ENCODE data around the gene MRPS12.
A peak's percentile ranks its signal among the peaks of the same experiment; 100 is the strongest.

MRPS12 gene

DNA sequence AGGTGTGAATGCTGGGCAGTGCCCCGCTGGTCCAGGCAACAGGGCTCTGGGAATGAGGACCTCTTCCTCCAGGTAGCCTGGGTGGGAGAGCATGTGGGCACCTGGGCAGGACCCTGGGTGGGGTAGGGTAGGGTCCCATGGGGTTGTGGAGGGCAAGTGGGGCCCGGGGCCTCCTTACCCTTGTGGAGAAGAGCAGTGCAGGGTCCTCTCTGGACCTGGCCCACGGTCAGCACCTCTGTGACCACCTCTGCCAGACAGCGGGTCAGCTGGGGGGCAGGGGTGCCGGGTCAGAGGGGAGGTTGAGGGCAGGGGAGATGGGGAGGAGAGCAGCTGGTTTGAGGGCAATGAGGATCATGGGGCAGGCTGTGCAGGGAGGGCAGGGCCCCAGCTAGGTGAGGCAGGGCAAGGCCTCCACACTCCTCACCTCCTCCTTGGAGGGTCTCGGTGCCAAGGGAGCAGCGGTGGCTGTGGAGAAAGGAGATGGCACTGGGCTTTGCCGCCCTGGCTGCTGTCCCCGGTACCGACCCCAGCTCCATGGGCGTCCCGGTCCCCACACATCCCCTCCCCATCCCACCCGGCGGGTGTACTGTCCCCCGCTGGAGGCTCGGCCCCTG lies 19.2 kb upstream of the MRPS12 start:
- DNase-seq (ENCODE audit: low spot score), result no peak

DNA sequence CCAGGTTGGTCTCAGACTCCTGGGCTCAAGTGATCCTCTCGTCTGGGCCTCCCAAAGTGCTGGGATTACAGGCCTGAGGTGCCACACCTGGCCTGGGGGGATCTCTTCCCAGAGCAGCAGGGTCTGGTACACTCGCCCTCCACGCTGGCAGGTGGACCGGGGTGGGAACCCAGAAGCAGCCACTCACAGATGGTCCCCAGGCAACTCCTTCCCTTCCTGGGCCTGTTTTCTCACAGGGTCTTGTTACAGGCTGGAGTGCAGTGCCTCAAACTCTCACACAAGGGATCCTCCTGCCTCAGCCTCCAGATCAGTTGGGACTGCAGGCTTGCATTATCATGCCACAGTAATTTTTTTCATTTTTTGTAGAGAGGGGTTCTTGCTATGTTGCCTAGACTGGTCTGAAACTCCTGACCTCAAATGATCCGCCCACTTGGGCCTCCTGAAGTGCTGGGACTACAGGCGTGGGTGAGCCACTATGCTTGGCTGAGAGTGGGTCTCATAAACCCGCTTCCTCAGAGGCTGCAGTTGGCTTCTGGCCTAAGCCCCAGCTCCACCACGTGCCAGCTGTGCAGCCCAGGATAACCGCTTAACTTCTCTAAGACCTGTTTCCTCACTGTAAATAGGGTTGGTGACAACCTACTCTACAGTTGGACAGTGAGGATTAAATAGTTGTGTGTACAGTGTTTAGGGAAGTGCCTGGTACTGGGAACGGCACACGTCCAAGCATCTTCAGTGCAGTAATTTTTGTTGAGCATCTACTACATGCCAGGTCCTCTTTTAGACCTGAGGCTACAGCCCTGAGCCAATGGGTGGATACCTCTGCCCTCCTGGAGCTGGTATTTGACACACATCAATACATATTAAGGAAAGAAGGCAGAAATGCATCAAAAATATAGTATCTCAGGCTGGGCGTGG lies 17.9 kb upstream of the MRPS12 start:
- DNase-seq (ENCODE audit: low spot score), result no peak

DNA sequence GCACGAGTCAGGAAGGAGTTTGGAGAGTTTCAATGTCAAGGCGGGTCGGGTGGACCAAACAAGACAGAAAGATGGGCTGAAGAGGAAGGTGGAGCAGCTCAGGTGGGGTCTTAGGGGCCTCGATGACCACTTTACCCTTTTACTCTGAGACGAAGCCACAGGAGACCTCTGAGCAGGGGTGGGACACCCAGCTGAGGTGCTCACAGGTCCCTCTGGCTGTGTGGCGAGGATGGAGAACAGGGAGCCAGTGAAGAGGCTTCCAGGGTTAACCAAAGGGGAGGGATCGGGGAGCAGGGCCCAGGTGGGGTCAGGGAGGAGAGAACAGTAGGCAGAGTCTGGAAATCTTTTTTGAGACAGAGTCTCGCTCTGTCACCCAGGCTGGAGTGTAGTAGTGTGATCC lies 16.8 kb upstream of the MRPS12 start:
- no peak for DNase-seq (ENCODE audit: low spot score)

DNA sequence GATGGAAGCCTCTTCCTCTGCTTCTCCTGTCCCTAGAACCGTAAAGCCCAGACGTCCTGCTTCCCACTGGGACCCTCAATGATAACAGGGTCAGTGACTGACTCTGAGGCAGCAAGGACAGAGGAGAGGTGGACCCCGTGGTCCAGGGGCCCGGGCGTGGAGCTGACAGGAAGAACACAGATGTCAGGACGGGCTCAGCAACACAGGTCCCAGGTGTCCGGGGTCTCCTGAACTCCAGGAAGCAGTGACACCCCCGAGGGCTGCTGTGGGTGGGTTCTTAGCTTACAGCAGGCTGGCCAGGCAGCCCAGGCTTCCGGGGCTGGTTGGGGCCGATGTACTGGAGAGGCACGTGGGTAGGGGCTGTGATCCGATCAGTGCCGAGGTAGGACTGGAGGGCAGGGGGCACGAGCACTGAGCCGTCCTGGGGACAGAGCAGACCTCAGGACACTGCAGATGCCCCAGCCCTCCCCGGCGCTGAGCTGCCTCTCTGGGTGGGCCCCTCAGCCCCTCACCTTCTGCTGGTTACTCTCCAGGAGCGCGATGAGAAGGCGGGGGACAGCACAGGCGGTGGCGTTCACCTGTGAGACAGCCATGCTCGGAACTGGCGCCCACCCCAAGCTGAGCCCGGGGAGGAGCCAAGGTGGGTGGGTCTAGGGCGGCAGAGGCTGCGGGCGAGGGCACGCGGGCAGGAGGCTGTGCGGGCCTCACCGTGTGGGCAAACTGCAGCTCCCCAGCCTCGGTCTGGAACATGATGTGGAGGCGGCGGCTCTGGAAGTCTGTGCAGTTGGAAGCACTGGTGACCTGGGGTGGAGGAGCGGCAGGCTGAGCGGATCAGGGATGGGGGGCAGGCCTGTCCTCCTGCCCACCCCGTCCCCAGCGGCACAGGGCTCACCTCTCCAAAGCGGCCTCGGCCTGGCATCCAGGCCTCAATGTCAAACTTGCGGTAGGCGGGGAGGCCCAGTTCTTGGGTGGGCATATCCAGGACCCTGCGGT lies 15.1 kb upstream of the MRPS12 start:
- no peak for DNase-seq (ENCODE audit: low spot score)

DNA sequence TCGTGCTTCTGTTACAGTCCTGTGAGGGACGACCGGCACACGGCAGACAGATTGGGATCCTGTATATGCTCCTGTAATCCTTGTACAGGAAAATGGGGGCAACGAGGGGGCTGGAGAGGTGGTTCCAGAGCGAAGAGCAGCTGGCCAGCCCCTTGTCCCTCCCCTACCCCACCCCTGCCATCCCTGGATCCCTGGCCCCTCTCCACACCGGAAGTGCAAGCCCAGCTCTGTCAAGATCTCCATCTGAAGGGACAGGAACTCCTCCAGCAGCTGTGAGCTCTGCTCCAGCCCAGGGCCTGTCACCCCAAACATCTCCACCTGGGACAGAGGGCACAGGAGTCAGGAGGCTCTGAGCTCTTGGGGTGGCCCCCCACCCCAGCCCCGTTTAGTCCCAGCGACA lies 13.2 kb upstream of the MRPS12 start:
- DNase-seq (ENCODE audit: low spot score), result no peak

DNA sequence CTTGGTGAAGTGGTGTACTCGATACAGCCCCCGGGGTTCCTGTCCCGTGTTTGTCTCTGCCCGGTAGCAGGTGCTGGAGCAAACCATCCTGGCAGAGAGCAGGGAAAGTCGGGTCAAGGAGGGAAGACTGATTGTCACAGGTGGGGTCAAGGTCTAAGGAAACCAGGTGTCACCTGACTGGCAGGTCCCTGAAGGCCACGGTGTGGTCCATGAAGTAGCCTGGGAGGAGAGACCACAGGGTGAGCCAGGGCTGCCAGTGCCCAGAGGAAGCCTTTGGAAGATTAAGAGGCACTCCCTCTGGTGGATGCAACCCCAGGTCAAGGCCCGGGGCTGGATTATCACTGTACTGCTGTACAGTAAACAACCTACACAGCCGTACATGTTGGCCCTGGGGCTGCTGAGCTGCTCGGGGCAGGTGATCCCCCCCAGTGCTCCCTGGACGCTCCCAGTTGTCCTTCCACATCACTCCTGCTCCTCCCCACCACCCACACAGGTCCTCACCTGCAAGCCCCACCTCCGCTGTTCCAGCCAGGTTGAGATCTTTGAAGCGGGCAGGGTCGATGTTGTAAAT lies 12.7 kb upstream of the MRPS12 start:
- no peak for DNase-seq (ENCODE audit: low spot score)

DNA sequence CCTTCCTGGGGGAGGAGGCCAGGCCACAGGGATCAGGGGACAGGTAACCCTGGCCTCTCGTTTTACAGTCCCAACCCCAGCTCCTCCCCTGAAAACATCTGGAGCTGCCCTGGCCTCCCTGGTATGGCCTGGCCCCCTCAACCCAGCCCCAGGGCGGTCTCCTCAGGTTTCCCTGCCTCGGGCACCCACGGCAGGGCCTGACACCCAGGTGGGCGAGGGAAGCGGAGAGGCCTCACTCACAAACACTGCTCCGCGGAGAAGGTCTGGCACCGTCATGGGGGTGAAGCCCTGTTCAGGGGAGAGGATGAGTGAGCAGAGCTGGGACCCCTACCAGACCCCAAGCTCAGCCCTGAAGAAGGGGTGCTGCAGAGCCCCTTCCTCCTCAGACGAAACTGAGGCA lies 12.2 kb upstream of the MRPS12 start:
- no peak for DNase-seq (ENCODE audit: low spot score)

DNA sequence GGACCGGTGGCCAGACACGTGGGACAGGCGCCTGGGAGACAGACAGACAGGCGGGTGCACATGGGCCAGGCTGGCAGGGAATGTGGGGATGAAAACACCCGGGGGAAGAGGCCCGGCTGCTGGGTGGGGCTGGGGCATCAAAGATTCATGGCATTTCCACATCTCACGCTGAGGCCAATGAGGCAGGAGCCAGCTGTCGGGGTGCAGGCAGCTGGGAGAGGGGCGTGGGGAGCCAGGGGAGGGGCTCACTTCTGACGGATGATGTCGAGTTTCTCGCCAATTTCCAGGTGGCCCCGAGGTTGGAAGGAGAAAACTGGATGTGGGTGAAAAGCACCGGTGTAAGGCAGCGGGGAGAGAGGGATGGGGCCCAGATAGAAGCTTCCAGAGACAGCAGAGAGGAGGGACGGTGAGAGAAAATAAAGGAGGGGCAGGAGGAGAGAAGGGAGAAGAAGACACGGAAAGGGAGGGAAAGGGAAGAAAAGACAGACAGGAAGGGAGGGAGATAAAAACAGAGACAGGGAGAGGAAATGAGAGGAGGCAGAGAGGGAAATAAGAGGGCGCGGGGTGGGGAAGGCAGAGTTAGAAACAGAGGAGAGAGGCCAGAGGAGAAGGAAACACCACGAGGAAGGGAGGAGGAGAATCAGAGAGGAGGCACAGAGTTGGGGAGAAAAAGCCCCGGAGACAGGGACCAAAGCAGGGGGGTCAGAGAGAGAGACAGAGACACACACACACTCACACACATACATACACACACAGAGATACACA lies 10.7 kb upstream of the MRPS12 start:
- no peak for DNase-seq (ENCODE audit: low spot score)

DNA sequence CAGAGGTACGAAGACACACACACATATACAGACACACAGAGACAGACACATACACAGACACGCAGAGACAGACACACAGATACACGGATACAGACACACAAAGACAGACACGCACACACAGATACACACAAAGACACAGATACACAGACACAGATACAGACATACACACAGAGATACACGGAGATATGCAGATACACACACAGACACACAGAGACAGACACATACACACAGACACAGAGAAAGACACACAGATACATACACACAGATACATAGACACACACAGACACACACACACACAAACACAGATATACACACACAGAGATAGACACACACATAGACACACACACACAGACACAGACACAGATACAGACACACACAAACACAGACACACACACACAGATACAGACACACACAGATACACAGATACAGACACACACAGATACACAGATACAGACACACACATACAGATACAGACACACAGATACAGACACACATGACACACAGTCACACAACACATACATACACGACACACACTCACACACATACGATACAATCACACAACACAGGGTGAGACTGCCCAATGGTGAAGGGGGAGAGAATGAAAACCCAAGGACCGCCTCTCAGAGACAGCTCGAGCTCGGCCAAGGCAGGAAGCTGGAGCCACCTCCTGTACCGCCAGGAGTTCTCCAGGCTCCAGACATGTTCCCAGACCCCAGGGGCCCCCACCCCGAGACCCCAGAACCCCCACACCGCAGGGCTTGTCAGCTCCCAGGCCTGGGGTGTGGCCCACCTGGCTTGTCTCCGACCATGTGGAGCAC lies 9.9 kb upstream of the MRPS12 start:
- DNase-seq (ENCODE audit: low spot score), result no peak

DNA sequence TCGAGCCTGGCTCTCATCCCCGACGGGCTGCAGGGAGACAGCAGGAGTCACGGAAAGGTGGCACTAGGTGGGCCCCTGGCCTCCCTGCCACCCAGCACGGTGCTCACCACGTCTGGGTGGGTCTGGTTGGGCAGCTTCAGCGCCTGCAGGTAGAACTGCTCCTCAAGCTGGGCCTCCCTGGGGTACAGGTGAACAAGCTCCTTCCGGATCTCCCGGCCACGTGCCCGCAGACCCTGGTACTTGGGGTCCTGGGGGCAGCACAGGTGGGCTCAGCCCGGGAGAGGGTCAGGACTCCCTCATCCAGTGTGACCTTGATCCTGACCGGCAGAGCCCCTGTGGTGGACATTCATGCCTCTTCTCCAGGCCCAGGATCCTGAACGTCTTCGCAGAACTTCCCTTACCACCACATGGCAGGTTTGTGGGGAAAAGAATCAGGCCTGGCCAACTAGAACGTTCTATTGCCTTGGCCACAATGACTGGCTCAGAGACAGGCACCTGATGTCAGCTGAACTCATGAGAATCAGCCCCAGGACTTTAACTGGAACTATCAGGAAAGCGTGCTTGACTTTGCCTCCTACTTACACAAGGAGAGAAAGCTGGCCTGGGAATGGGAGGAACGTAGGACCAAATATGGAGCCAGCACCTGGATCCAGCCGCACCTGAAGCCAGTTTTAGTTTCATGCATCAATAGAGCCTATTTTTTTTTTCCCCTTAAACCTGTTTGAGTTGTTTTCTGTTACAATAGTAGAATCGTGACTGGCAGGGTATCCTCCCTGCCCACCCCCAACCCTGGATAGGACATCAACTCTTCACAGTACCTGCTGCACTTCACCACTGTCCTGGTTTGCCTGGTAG lies 9.1 kb upstream of the MRPS12 start:
- no peak for DNase-seq (ENCODE audit: low spot score)

DNA sequence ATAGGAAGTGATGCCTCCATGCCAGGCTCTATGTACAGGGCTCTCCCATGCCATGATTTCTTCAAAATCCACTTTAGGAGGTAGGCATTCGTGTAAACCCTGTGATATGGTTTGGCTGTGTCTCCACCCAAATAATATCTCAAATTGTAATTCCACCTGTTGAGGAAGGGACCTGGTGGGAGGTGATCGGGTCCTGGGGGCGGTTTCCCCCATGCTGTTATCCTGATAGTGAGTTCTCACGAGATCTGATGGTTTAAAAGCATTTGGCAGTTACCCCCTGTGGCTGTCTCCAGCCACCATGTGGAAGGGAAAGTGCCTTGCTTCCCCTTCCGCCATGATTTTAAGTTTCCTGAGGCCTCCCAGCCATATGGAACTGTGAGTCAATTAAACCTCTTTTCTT lies 8.3 kb upstream of the MRPS12 start:
- no peak for DNase-seq (ENCODE audit: low spot score)

DNA sequence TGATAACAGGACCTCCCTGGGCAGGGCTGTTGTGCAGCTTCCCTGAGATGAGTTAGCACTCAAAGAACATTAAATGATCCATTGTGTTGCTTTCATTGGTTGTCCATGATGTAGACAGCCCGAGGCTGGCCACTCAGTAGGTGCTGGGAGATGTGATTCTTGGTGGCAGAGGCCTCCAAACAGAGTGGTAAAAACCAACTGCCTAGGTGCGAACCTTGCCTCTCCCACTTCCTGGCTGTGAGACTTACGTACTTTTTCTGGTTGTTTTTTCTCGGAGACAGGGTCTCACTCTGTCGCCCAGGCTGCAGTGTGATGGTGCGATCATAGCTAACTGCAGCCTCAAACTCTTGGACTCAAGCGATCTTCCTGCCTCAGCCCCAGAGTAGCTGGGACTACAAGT lies 6.4 kb upstream of the MRPS12 start:
- DNase-seq (ENCODE audit: low spot score), result no peak

DNA sequence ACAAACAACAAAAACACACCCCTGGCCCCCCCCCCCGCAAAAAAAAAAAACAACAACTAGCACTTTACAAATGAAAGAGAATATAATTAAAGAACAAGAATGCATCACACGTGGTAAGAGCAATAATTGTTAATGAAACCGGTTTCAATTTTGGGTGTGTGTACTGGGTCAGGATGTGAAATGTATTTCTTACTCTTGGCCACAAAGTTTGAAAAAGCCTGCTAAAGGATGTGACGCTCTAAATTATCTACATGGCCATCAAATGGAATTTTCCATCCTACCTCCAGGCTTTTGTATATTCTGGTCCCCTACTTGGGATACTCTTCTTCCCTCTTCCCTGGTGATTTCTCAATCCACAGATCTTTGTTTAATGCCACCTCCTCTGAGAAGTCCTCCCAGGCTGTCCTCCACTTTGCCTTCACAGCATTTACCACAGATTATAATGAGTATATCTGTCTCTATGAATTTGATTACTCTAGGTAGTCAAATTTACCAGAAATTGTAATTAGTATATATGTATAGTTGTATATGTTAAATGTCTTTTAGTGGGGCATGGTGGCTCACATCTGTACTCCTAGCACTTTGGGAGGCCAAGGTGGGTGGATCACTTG lies 2.2 kb upstream of the MRPS12 start:
- DNase-seq (ENCODE audit: low spot score), result no peak

DNA sequence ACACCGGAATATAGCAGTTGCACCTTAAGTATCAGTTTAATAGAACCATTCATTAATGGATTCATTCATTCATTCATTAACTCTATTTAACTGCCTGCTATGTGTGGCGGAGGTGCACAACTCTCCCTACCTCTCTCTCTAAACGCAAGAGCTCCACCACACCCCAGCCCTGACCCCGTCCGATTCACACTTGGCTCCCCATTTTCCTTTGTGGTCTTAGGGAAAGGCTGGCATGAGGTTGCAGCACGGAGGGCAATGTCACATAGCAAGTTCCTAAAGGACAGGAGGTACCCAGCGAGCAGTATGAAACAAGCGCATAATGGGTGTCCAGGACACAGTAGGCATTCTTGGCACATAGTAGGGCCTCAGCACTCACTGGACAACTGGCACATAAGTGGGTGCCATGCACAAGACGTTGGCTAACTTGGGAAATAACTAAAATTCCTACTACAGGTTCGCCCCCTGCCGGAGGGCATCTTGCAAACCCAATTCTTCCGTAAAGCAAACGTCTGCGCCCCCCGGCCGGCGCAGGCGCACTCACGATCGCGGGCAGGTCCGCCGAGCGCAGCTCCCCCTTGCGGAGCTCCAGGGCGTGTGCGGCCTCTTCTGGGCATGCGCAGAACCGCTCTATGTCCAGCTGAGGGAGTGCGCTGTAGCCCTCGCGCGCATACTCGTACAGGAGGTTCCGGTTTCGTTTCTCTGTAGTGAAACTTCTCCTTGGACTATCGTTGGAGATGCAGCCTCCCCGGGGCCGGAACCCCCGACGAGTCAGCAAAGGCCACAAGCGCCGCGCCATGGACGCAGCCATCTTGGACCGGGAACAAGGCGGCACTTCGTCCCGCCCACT lies 592 bp upstream of the MRPS12 start, which contains the start of gene SARS2:
TSS of gene SARS2 (minus strand) at position 835 of the 847 bp plus-strand sequence. CDS start at position 808, 27 bp downstream.
- DNase-seq (ENCODE audit: low spot score), result peak; percentile 94

DNA sequence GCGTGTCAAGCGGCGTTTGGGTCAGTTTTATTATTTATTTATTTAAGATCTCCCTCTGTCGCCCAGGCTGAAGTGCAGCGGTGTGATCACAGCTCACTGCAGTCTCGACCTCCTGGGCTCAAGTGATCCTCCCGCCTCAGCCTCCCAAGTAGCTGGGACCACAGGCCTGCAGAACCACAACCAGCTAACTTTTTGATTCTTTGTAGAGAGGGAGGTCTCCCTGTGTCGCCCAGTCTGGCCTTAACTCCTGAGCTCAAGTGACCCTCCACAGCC lies 713 bp downstream of the MRPS12 start:
- DNase-seq (ENCODE audit: low spot score), result no peak

DNA sequence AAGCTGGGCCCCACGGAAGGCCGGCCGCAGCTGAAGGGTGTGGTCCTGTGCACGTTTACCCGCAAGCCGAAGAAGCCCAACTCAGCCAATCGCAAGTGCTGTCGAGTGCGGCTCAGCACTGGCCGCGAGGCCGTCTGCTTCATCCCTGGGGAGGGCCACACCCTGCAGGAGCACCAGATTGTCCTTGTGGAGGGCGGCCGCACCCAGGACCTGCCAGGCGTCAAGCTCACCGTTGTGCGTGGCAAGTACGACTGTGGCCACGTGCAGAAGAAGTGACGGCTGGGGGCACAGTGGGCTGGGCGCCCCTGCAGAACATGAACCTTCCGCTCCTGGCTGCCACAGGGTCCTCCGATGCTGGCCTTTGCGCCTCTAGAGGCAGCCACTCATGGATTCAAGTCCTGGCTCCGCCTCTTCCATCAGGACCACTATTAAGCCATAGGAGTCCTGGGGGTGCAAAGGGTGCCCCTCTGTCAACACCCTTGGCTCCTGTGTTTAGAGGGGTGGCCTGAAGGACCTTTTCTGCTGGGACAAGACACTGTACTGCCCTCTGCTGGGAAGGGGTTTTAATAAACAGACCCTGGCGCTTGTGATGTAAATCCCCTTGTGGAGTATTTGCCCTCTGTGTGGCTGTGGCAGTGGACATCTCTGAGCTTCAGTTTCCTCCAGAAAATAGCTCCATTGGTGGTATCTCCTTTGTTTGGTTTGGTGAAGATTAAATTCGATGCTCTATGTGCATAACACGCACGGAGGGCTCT lies 1.9 kb downstream of the MRPS12 start:
- peak; percentile 16 for DNase-seq (ENCODE audit: low spot score)

DNA sequence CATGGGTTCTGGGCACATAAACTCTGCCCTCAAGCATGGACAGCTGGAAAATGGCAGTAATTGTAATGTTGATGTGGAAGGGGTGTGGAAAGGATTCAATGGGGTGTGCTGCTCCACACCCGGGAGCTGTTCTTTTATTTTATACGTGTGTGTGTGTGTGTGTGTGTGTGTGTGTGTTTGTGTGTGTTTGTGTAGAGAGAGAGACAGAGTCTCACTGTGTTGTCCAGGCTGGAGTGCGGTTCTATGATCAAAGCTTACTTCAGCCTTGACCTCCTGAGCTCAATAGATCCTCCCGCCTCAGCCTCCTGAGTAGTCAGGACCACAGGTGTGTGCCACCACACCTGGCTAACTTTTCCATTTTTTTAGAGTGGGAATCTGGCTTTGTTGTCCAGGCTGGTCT lies 2.8 kb downstream of the MRPS12 start:
- DNase-seq (ENCODE audit: low spot score), result no peak
